GM23248 (cell line): ENCODE results near the gene MYEOV. TPM values are rescaled to one million over a fixed set of nuclear protein-coding genes. Genes with fewer than 3 reads are reported as not detected.

Experiments
- DNase-seq: peaks from one replicate; pipeline ENCODE4 v3.0.0-alpha.2; 2015
- H2AFZ ChIP-seq: fragments of 200-600 bp; sonication (generic); 2 replicates; pipeline ENCODE4 v1.6.1; 2016; ENCODE audit warnings: antibody characterized with exemption
- H3F3A ChIP-seq: fragments of 200-600 bp; sonication (generic); 2 replicates; pipeline ENCODE4 v1.6.1; 2016; ENCODE audit warnings: mild to moderate bottlenecking, antibody characterized with exemption, mixed run types; ENCODE audit not compliant: insufficient read depth
- H3K27ac ChIP-seq: fragments of 200-600 bp; sonication (generic); 2 replicates; pipeline ENCODE4 v1.5.1; 2016; ENCODE audit warnings: mild to moderate bottlenecking
- H3K27me3 ChIP-seq: fragments of 200-600 bp; sonication (generic); replicated peaks from 2 replicates; pipeline ENCODE4 v1.6.1; 2016; ENCODE audit warnings: mild to moderate bottlenecking; ENCODE audit not compliant: insufficient read depth
- H3K36me3 ChIP-seq: fragments of 200-600 bp; sonication (generic); 2 replicates; pipeline ENCODE4 v1.6.1; 2016; ENCODE audit warnings: low read depth, mild to moderate bottlenecking
- H3K4me1 ChIP-seq: fragments of 200-600 bp; sonication (generic); 2 replicates; pipeline ENCODE4 v1.6.1; 2016; ENCODE audit warnings: mild to moderate bottlenecking; ENCODE audit not compliant: insufficient read depth
- H3K4me2 ChIP-seq: fragments of 200-600 bp; sonication (generic); one replicate; pipeline ENCODE4 v1.6.1; 2016; ENCODE audit warnings: mild to moderate bottlenecking; ENCODE audit not compliant: unreplicated experiment
- H3K4me3 ChIP-seq: fragments of 200-600 bp; sonication (generic); 2 replicates; pipeline ENCODE4 v1.5.1; 2016; ENCODE audit warnings: mild to moderate bottlenecking
- H3K79me2 ChIP-seq: fragments of 200-600 bp; sonication (generic); 2 replicates; pipeline ENCODE4 v1.6.1; 2016; ENCODE audit warnings: mild to moderate bottlenecking; ENCODE audit not compliant: insufficient read depth
- H3K9ac ChIP-seq: fragments of 200-600 bp; sonication (generic); 2 replicates; pipeline ENCODE4 v1.6.1; 2016; ENCODE audit warnings: mild to moderate bottlenecking
- H3K9me2 ChIP-seq: fragments of 200-600 bp; sonication (generic); 2 replicates; pipeline ENCODE4 v1.6.1; 2016; ENCODE audit warnings: mixed run types, mild to moderate bottlenecking, moderate library complexity; ENCODE audit not compliant: insufficient read depth
- H3K9me3 ChIP-seq: fragments of 200-600 bp; sonication (generic); one replicate; pipeline ENCODE4 v1.6.1; 2017; ENCODE audit warnings: low read depth
- H4K20me1 ChIP-seq: fragments of 200-600 bp; sonication (generic); 2 replicates; pipeline ENCODE4 v1.6.0; 2016; ENCODE audit not compliant: insufficient read depth
- EZH2 ChIP-seq: fragments of 200-600 bp; sonication (generic); IDR thresholded peaks from 2 replicates; pipeline ENCODE4 v1.6.1; 2018; ENCODE audit warnings: antibody characterized with exemption, mild to moderate bottlenecking; ENCODE audit not compliant: insufficient read depth, poor library complexity, severe bottlenecking
- EZH2phosphoT487 ChIP-seq: fragments of 200-600 bp; sonication (generic); IDR thresholded peaks from 2 replicates; pipeline ENCODE4 v1.6.1; 2018; ENCODE audit warnings: antibody characterized with exemption, moderate library complexity, mild to moderate bottlenecking, low read depth; ENCODE audit not compliant: insufficient read depth
- WGBS, 2 experiments: methylation state at CpG; one replicate each; pipeline ENCODE4 v1.1.6; 2015 to 2017; ENCODE audit warnings: low lambda C conversion rate in 2 of 2, low coverage in 1 of 2; ENCODE audit errors: missing lambda C conversion rate in 2 of 2; 5-methylcytosine and 5-hydroxymethylcytosine counted together
- in situ Hi-C: fragments of 300-500 bp; cut with MboI; formaldehyde crosslinking; loops from 2 replicates; pipeline ENCODE4 v1.15.0; 2020
- polyA plus RNA-seq: library from polyadenylated mRNA; unstranded; fragments of >200 nt; fragmentation: Nextera tagmentation; extraction: Ambion mirVana; gene quantifications from 2 replicates; pipeline ENCODE4 v1.2.1, GENCODE V29; 2016
- total RNA-seq: library from RNA; depleted of rRNA; stranded (reverse); fragments of >200 nt; shearing (Covaris generic); gene quantifications from 2 replicates; pipeline ENCODE4 v1.2.3, GENCODE V29; 2014

The MYEOV gene
- total and polyA plus RNA-seq, 2 experiments from 2014 or later, result 0.86 to 7.2 TPM

GRCh38 chr11:69252490-69252837 lies 41.5 kb upstream of the MYEOV start:
- in situ Hi-C loops, result no loop called here
- H3K36me3 ChIP-seq, result no peaks in the 10 kb centered on the region
- H3K27me3 ChIP-seq, result peaks cover 27% of the 10 kb centered on the region
- TF ChIP-seq EZH2 (no peak), EZH2phosphoT487 (no peak)
- H3K4me3 ChIP-seq, result no peak overlapping the region
- no peaks in the 10 kb centered on the region for H3K9me3 ChIP-seq
- H3K9ac ChIP-seq, result no peak overlapping the region
- H3K79me2 ChIP-seq, result no peaks in the 10 kb centered on the region
- no peaks in the 10 kb centered on the region for H3K9me2 ChIP-seq
- no peak overlapping the region for H2AFZ ChIP-seq
- peak; percentile 6 for DNase-seq
- no peaks in the 10 kb centered on the region for H3F3A ChIP-seq
- no peaks in the 10 kb centered on the region for H3K4me1 ChIP-seq
- no peak overlapping the region for H3K27ac ChIP-seq
- no peaks in the 10 kb centered on the region for H4K20me1 ChIP-seq
- WGBS, 2 experiments, result 2 to 10% methylated on average over 9 of the region's 9 CpGs
- H3K4me2 ChIP-seq, result no peak overlapping the region

- no peak overlapping the region for H3K27ac ChIP-seq
- H3K4me2 ChIP-seq, result no peak overlapping the region
- DNase-seq, result peak; percentile 72
- in situ Hi-C loops, result no loop called here
- H3K36me3 ChIP-seq, result no peaks in the 10 kb centered on the region
- no peak overlapping the region for H2AFZ ChIP-seq
- no peaks in the 10 kb centered on the region for H3K9me3 ChIP-seq
- no peaks in the 10 kb centered on the region for H3F3A ChIP-seq
- no peaks in the 10 kb centered on the region for H3K79me2 ChIP-seq
- no peaks in the 10 kb centered on the region for H3K4me1 ChIP-seq
- H3K27me3 ChIP-seq, result peaks cover 25% of the 10 kb centered on the region
- H4K20me1 ChIP-seq, result no peaks in the 10 kb centered on the region
- H3K9ac ChIP-seq, result no peak overlapping the region
- no peaks in the 10 kb centered on the region for H3K9me2 ChIP-seq
- no peak for TF ChIP-seq EZH2
- no peak for TF ChIP-seq EZH2phosphoT487
- H3K4me3 ChIP-seq, result no peak overlapping the region
Measured at GRCh38 chr11:69253028-69253427, 40.9 kb upstream of the MYEOV start.

GRCh38 chr11:69257134-69257533 lies 36.8 kb upstream of the MYEOV start:
- Histone ChIP-seq H3K79me2 (no peaks in the 10 kb centered on the region), H2AFZ (no peak overlapping the region), H3K4me3 (no peak overlapping the region), H4K20me1 (no peaks in the 10 kb centered on the region), H3K9ac (no peak overlapping the region), H3K4me2 (no peak overlapping the region), H3K27ac (no peak overlapping the region), H3F3A (no peaks in the 10 kb centered on the region), H3K9me3 (no peaks in the 10 kb centered on the region), H3K4me1 (no peaks in the 10 kb centered on the region), H3K9me2 (no peaks in the 10 kb centered on the region), H3K27me3 (peaks cover 32% of the 10 kb centered on the region), H3K36me3 (no peaks in the 10 kb centered on the region)
- in situ Hi-C loops, result no loop called here
- DNase-seq, result no peak
- 31 to 42% methylated on average over 5 of the region's 5 CpGs for WGBS, 2 experiments
- TF ChIP-seq EZH2 (no peak), EZH2phosphoT487 (no peak)

- in situ Hi-C loops, result no loop called here
- no peak overlapping the region for H3K9ac ChIP-seq
Measured at GRCh38 chr11:69257838-69258658, 35.9 kb upstream of the MYEOV start.

More at GRCh38 chr11:69257838-69258658, 35.9 kb upstream of the MYEOV start:
- Histone ChIP-seq H3F3A (no peaks in the 10 kb centered on the region), H3K27ac (no peak overlapping the region), H3K4me3 (no peak overlapping the region), H3K9me3 (no peaks in the 10 kb centered on the region), H3K79me2 (no peaks in the 10 kb centered on the region), H3K36me3 (no peaks in the 10 kb centered on the region), H4K20me1 (no peaks in the 10 kb centered on the region), H2AFZ (no peak overlapping the region), H3K4me2 (no peak overlapping the region), H3K4me1 (no peaks in the 10 kb centered on the region), H3K27me3 (peaks cover 32% of the 10 kb centered on the region; the same call in 1 of the 2 replicates), H3K9me2 (no peaks in the 10 kb centered on the region)
- 56 to 60% methylated on average over 6 of the region's 6 CpGs for WGBS, 2 experiments
- no peak for DNase-seq
- TF ChIP-seq EZH2 (no peak), EZH2phosphoT487 (no peak)
